ENCODE measurements around the gene ERICH6.
A peak's percentile ranks its signal among the peaks of the same experiment; 100 is the strongest.

ERICH6 gene

DNA sequence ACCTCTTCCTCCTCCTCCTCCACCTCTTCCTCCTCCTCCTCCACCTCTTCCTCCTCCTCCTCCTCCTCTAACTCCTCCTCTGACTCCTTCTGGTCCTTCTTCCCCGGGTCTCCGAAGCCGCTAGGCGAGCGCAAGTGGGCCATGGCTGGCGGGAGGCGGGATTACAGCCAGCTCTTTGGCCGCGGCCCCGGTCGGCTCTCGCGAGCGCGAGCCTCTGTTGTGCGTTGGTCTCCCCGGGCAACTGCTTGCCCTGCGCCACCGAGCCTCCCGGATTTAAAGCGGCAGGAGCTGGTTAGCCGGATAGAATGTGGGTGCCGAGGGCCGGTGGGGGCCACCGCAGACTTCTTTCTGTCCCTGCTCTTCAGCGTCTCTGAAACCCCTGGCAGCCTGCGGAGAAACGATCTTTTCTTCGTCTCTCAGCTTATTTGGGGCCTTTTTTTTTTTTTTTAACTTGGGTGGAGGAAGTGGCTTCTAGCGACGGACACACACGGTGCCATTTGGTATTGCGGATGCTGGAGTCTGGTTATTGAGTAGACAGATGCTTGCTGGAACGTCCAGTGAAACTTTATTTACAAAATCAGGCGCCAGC lies at the start of gene ERICH6:
ERICH6 (minus strand) TSS at position 165 of the 589 bp plus-strand sequence; CDS start at position 143, 22 bp downstream.
- DNase-seq = peak; percentile 67

DNA sequence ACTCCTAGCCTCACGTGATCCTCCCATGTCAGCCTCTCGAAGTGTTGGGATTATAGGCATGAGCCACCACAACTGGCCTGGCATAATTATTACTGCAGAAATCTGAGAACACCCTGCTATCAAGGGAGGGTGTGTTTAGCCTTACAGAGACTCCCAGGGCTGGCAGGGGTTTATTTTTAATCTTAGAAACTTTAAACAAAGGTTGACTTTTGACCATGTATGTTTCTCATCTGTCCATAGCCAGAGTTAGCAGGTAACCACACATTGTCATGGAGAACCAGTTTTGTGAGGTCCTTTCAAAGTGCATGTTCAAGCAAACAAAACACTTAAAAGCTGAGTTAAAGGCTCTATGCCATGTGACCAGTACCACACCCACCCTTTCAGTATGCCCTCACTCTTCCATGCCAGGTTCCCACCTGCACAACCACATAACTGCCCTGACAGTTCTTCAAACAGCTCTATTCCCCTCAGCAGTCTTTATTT lies 48.1 kb upstream of the ERICH6 start:
- no peak for DNase-seq

DNA sequence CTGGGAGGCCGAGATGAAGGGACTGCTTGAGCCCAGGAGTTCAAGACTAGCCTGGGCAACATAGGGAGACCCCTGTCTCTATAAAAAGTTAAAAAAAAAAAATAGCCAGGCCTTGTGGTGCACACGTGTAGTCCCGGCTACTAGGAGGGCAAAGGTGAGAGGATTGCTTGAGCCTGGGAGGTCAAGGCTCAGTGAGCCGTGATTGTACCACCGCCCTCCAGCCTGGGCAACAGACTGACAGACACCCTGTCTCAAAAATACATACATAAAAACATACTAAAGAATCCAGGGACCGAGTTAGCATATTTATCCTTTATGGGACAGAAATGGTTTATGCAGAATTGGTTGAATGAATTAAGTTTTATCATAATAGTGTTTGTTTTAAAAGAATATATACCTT lies 45.5 kb upstream of the ERICH6 start:
- no peak for DNase-seq

DNA sequence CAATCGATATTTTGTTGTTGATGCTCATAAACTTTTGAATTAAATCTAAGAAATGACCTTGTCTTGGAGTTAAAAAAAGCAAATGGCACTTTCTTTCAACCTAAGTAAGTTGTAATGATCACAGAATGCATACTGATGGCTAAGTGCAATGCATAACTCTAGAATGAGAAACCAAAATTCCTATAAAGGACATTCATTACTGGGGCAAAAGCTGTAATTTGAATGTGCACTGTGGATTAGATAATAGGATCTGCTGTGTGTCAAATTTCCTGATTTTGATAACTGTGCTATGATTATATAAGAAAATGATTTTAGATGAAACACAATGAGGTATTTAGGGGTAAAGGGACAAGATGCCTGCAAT lies 44.9 kb upstream of the ERICH6 start:
- DNase-seq = no peak

DNA sequence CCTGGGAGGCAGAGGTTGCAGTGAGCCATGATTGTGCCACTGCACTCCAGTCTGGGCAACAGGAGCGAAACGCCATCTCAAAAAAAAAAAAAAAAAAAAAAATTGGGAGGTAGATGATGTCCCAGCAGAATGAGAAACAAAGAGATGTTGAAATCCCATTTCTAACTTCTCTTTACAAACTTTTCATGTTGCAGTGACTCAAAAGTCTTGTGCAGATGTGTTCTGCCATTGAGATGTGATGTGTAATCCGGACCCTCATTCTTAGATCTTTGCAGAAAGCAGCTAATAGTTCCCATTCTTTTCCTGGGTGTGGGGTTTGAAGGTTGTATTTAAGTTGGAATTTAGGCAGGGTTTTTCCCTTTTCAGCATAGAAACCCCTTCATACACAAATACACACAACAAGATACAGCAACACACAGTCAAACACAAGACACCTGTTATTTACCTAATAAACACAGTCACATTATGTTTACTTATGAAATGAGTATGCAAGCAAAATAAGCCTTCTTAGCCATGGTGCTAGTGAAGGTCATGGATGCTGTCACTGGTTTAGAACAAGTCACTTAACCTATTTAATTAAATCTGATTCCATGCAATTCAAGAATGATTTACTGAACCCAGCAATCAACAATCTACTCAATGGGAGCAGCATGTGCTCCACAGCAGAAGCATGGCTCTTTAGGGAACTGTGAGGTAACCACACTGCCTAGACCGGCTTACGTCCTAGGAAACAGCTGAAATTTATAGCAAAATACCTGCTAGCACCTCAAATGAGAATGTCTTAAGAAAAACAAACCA lies 44.4 kb upstream of the ERICH6 start:
- DNase-seq = no peak

DNA sequence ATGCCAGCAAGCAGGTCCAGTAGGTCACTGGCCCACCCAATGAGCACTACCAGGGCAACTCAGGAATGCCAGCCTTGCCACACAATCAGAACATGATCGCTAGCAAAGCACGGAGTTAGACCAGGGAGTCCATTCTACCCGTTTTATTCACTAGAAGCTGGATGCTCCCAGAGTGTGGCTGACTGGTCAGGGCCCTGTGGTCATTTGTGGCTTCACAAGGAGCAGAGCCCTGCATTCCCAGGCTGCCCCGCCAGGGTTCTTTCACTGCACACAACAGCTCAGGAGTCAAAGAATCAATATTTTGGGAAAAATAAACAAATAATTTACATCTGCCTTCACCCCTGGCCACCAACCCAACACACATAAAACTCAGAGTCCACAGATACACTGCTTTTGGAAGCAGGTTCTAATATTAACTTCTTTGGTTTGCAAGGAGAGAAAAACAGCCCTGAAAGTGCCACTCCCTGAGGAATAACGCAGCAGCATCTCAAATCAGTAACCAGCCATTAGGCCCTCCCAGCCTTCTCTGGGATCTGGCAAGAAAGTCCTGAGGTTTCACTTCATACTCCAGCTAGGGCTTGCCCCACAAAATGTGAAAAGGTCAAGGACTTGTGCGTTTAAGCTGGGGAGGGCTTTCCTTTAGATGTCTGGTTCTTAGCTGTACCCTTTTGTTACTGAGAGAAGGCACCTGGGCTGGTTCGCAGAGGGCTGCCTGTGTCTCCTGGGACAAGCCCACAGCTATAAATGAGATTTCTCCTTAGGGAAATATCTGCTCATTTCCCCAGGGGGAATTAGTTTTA lies 43.3 kb upstream of the ERICH6 start:
- no peak for DNase-seq

DNA sequence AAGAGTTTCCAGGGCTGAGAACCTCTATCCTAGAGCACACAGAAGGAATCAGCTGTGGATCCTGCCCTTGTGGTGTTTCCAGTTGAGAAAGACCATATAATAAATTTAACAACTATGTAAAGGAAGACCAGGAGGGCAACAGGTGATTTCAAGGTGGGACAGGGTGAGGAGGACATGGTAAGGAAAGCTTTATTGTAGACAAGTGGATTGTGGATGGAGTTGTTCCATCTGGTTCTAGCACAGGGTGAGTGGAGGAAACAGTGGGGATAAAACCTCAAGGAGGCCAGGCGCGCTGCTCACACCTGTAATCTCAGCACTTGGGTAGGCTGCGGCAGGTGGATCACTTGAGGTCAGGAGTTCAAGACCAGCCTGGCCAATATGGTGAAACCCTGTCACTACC lies 42.1 kb upstream of the ERICH6 start:
- DNase-seq = no peak

DNA sequence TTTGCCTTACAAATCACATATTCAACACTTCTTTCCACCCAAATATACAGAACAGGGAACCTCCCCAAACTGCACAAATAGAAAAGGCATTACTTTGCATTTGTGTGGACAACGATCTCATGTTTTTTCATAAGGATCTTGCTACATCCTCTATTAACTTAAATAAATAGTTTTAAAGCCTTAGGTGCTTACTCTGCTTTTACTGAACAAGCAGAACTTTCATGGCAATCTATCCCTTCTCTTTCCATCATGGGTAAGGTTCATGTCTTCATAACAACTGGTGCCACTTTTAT lies 41.1 kb upstream of the ERICH6 start:
- DNase-seq = no peak

DNA sequence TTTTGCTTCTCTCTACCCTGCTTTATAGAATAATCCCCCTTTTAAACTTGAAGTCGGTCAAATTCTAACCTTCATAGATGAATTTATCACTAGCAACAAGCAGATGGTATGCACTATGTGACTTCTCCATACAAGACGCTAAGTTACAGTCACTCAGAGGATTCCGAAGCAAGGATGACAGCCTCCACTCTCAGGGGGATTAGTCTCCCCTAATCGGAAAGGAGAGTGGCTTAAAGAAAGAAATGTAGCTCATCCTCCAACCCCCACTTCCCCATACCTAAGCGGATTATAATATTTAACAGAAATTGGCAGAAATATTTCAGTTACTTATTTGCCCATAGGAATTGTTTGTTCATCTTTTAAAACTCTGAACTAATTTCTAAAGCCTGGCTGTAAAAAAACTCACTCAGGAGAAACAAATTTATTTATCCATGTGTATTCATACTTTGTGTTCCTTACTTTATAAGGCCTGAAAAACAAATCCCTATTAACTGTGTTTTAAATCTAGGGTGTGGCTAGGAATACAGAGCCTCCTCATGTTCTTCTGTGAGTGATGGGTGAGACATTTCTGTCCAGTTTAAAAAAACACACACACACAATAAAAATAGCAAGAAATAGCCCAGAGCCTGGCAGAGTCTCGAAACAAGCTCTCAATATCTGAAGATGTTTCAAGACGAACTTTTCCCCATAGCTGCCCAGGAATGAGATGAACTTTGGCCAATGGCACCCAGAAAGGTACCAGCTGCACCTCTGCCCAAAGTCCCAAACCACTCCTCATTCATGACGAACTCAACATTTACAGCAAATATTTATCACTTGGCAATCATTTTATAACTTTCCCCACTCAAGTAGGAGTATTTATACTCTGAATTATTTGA lies 40.6 kb upstream of the ERICH6 start:
- DNase-seq = no peak

DNA sequence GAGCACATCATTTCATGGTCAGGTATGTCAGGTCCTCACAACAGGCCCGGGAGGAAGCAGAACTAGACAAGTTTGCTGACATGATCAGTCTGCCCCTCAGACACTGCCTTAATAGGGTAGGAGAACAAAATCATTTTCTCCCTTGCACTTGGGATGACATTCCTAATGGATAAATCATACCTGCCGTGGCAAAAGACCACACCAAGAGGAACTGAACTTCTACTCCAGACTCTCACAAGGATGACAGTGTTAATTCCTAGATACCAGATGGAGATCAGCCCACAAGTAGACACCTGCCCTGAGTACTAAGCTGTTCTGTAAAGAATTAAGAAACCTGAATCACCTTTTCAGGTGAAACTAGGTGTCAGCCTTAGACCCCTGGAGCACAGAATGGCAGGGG lies 39.8 kb upstream of the ERICH6 start:
- DNase-seq = no peak

DNA sequence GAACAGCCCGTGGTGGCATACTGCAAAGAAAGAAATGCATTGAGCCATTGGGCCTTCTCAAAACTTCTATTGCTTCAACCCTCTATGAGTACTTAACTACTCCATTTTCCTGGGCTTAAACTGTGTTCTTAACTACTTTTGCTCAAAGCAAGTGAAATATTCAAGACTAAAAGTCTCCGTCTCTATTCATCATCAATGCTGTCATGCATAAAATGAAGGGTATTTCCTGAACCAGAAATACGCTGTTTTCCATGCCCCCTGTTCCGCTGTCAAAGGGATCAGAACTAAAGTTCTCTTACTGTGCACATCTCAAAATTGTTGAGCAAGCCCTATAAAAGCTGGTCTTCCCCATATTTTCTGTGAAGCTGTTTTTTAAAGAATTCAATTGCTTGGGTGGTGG lies 39.0 kb upstream of the ERICH6 start:
- no peak for DNase-seq

DNA sequence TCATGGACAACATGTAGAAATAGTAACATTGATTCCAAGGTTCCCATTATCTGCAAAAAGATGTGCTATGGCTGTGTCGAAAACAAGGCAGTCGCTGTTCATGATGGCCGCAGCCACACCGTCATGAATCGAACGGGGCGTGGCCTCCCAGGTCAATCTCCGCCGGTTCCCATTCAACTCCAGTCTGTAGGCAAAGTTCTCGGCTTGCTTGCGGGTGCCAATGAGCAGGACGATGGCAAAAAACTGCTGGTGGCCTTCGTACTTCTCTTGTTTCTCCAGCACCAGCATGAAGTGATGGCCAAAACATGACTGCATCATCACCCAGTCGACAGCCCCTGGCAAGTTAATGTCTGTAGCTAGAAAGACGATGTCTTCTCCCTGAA lies 38.4 kb upstream of the ERICH6 start:
- DNase-seq = no peak

DNA sequence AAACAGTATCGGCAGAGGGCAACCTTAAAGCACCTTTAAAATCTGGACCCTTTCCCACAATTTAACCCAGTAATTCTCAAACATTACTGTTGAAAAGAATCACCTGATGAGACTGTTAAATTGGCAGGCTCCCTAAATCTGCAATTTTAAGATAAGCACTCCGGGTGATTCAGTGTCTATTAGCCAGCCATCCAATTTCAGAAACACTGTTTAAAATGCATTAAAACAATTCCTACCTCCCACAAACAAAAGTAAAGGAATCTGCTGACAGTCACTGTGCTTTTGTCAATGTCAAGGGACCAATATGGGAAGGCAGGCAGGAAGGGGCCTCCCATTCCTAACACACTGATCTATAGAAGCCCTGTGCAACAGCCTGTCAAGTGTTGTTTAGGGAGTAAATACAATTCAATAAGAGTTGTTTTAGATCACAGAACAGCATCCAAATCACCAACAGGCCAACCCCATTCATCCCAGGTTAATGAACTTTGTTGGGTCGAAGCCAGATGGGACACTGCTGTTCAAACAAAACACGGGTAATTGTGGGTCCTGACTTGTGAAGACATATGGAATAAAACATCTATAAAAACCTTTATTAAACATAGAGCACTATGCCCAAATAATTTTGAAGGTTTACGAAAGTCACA lies 37.9 kb upstream of the ERICH6 start:
- no peak for DNase-seq

DNA sequence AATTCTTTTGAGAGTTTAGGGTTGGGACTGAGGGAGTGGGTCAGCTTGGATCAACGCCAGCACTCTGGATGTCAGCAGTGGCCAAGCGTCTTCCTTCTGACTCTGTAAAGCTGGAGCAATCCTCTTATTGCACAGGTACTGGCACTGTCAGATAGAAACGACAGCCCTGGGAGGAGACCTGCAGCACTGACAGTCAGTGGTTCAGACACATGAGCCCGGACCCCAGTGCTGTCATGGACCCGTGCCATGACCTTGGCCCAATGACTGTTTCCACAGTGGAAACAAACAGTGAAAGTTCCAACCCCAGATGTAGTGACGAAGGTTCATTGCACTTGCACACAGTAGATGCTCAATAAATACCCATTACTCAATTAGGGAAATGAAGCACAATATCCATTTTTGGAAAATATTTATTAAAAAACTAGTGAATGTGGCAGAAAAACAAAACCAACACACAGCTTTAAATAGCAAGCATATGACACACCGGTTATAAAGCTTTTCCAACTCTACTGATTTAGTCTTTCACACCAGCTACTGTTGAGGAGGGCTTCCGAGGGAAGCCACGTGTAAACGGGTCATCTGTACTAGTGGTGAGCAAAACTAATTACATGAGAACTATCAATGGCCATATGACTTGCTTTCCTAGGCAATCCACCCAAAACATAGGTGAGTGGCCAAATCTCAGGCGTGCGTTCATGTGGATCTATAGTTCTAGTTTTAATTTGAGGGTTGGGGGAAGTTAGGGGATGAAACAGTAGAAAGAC lies 37.2 kb upstream of the ERICH6 start:
- no peak for DNase-seq

DNA sequence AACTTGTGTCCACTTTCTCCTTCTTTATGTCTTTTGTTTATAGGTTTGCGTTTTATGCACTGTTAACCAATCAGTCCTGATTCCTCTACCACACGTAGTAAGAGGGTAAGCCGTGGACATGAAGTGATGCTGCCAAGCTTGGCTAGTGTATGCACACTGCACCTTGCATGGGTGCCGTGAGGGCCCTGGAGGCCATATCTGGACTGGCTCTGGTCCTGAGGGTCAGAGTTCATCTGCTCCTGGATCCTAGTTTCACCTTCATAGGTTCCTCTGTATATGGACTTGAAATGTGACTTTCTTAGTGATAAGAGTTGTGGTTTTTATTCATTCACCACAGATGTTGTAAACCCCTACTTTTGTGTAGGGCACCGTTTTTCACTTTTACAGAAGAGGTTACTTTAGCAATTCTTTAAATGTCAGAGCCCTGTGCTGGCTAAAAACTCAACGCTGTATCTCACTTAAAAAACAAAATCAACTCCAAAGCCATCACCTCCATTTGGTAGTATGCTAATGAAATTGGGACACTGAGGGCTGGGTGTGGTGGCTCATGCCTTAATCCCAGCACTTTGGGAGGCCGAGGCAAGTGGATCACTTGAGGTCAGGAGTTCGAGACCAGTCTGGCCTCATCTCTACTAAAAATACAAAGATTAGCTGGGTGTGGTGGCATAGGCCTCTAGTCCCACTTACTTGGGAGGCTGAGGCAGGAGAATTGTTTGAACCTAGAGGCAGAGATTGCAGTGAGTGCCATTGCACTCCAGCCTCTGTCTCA lies 36.3 kb upstream of the ERICH6 start:
- no peak for DNase-seq

DNA sequence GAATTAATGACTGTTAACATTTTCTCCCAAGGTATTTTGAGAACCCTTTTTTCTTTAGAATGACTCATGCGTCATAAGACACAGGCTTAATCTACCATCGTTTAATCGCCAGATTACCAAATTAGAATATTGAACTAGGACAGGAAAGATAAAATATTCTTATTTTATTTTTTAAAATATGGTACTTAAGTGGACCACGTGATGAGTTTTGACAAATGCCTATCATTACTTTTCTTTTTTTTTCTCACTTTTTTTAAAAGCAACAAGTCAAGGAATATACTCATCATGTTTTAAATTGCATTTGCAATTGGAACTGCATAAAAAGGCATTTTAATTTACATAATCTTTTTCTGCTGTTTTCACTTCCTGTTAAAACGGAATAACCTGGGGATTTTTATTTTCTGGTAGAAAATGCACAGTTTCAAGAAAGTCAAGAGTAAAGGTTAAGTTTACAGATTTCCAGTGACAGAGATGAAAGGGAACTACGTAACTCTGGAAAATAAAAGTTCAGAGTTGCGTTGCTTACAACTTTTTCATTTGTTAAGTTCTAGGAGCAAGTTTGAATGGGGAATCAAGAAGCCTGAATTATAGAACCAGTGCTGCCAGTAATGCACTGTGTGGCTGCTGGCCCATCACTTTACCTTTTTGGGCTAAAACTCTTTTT lies 35.6 kb upstream of the ERICH6 start:
- no peak for DNase-seq

DNA sequence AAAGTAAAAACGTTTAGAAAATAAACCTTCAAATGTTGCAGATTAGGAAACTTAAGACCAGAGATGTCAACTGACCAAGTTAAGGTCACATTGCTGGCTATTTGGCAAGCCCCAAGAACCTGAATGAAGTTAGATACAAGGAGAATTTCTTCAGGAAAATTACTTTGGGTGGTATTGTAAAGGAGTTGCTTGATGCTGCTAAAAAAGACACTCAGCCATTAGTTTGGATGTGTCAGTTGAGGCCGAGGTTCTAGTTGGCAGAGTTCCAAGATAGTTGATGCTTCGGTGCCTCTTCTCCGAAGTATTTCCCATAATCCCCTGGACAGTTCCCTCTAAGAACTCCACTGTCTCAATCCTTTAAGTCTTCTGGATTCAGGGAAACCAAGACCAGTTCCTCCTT lies 35.0 kb upstream of the ERICH6 start:
- DNase-seq = no peak

DNA sequence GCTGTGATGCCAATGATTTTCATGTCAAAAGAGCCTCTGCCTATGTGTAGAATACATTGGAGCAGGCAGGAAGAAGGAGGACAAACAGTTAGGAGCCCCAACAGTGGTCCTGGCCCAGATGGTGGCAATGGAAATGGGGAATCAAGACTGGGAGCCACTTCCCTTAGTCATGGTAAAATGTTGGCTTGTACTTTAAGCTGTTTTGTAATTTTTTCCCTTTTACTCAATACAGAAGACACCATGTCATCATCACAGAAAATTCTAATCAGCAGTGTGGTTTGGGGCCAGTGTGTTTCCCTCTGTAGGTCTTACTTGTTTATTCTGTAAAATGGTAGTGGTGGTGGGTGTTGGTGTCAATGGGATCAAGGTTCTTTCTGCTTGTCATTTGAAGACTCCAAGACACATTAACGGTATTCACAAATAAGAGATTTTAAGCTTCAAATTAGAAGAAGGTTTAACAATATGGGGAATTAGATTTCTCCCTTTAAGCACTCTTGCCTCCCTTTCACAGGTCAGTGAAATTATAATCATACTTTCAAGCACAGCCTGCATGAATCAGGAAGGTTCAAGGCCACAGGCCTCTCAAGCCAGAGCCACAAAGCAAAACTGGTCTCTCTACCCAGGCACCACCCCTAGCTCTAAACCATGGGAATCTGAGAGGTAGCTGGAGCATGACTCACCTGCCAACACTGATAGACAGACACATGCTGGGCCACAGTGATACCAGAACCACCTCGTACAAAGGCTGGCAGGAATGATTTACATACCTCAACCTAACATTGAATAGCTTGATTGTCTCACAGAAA lies 34.4 kb upstream of the ERICH6 start:
- DNase-seq = no peak

Data from stimulated activated CD4-positive, alpha-beta T cell treated with anti-CD3 and anti-CD28 coated beads, Interleukin-12 subunit alpha, Interleukin-12 subunit beta, amount 100 ng/mL, for 4 hours (primary cell).